Neural cell (in vitro differentiated cells): ENCODE data around the gene AFG1L.

Experiments used
- EZH2 ChIP-seq: fragments of 200-600, 300-800 bp; shearing (Covaris generic), sonication (generic); IDR thresholded peaks from 2 replicates; pipeline ENCODE4 v1.6.1; 2014; ENCODE audit warnings: antibody characterized with exemption, low read length, borderline replicate concordance, mild to moderate bottlenecking; ENCODE audit not compliant: insufficient read depth, poor library complexity, severe bottlenecking
- TAF1 ChIP-seq: IDR thresholded peaks from 2 replicates; pipeline ENCODE4 v1.6.1; 2012; ENCODE audit warnings: low read depth
- TF ChIP-seq, protein P1 (sequence below): fragments of 450-650 bp; IDR thresholded peaks from 2 replicates; pipeline ENCODE4 v1.5.1; 2014; ENCODE audit warnings: antibody characterized with exemption, mild to moderate bottlenecking, moderate library complexity; ENCODE audit not compliant: poor library complexity, severe bottlenecking

DNA sequence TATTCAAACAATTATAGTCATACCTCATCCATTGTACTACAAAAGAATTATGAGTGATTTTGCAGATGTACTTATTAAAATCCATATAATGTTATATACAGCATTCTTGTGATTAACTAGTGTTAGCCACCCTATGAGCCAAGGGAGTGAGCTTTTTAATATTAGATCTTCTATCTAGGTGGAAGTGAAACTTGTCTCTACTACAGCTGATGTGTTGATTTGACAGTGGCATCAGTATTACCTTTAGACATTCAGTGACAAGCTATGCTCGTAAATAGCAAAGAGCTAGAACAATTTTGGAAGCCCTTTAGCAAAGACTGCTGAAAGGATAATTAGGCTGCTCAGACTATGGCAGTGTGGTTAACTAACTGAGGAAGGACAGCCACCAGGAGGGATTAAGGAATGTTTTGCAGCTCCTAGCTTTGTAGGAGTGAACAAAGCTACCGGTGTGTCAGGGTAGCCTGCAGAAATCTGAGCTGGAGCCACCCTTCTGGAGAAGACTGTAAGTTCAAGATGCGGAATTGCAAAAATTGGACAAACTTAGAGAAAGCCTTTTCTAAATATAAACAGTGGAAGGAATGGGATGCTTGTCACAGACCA is 73.7 kb downstream of the AFG1L start:
- TF ChIP-seq, protein P1, sequence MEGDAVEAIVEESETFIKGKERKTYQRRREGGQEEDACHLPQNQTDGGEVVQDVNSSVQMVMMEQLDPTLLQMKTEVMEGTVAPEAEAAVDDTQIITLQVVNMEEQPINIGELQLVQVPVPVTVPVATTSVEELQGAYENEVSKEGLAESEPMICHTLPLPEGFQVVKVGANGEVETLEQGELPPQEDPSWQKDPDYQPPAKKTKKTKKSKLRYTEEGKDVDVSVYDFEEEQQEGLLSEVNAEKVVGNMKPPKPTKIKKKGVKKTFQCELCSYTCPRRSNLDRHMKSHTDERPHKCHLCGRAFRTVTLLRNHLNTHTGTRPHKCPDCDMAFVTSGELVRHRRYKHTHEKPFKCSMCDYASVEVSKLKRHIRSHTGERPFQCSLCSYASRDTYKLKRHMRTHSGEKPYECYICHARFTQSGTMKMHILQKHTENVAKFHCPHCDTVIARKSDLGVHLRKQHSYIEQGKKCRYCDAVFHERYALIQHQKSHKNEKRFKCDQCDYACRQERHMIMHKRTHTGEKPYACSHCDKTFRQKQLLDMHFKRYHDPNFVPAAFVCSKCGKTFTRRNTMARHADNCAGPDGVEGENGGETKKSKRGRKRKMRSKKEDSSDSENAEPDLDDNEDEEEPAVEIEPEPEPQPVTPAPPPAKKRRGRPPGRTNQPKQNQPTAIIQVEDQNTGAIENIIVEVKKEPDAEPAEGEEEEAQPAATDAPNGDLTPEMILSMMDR, result no peak
- TF ChIP-seq TAF1 (no peak), EZH2 (no peak)
